Activated CD8-positive, alpha-beta memory T cell treated with anti-CD3 and anti-CD28 coated beads, Interleukin-2, amount 50 U/mL, for 24 hours (primary cell): ENCODE results near the gene ZNF133.
"Not testable (repeated sequence)": the region's sequence is repeated elsewhere in the genome, so short reads cannot be mapped to it uniquely, and the experiment has no call there.

Experiments used
- DNase-seq: peaks from one replicate; pipeline ENCODE4 v3.0.0-alpha.2; 2020; ENCODE audit errors: extremely low read depth

The ZNF133 gene

DNA sequence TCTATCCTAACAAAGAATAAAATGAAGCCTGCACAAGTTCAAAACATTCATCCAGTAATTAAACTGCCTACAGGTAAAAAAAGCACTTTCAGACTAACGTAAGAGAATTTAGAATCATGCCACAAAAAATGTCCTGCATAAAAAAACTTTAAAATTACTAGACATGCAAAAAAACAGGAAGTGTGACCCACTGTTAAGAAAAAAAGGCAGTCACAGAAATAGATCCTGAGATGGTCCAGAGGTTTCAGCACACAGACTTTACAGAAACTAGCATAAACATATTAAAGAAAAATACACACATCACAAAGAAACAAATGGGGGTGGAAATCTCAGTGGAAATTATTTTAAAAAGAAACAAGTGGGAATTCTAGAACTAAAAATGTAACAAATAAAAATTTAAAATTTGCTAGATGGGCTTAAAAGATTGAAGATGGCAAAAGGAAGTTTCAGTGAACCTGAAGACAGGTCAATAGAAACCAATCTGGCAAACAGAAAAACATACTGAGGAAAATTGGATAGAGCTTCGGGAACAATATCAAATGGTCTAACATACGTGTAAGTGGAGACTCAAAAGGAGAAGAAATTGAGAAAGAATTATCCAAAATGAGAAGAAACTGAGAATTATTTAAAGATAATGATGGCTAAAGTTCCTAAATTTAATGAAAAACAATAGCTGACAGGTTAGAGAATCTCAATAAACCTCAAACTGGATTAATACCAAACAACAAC, 3.4 kb upstream of the ZNF133 start:
- no peak for DNase-seq

DNA sequence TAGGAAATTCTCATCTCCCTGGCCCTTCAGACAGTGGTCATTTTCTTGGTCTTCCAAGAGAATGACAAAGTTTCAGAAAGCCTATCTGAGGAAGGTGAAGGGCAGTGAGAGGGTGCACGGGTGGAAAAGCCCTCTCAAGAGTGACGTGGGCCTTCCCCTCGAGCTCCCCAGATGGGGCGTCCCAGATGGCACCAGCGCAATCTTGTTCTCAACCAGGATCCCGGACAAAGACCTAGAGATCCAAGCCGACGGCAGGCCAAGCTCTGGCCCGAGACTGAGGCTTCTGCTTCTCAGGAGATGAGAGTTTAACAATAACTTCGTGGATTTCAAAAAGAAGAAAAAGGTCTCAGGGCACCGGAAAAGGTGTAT, 797 bp upstream of the ZNF133 start:
- DNase-seq = no peak

- no peak for DNase-seq
Observed at GRCh38 chr20:18288749-18289267, 481 bp downstream of the ZNF133 start.

DNA sequence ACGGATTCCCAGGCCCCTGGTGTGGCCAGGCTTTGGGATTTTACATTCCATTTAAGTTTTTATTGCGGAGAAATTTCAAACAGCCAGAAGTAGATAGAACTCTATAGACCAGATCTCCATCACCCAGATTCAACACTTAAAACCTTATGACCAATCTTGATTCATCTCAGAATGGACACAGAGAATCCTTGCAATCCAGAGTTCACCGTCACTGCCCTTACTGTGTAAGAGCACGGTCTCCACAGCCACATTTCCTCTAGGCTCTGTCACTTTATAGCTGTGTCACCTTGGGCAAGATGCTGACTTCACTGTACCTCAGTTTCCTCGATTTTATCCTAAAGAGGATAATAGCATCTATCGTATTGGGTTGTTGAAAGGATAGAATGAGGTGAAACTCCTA, 979 bp downstream of the ZNF133 start:
- no peak for DNase-seq

- DNase-seq = no peak
Observed at GRCh38 chr20:18299364-18299763, 11.0 kb downstream of the ZNF133 start.

GRCh38 chr20:18304618-18305017, 16.3 kb downstream of the ZNF133 start:
- no peak for DNase-seq

DNA sequence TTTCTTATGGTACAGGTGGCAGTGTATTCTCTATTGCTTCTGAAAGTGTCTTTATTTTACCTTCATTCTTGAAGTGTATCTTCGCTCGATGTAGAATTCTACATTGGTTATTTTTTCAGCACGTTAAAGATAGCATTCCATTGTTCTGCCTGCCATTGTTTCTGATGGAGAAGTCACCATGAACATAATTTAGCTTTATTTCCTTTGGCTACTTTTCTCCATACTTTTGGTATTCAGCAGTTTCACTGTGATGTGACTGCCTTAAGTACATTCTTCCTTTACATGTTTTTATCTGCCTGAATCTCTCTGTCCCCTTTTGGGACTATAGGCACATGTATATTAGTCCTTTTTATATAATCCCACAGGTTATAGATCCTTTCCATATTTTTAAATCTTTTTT, 19.0 kb downstream of the ZNF133 start:
- DNase-seq = no peak

- no peak for DNase-seq
Observed at GRCh38 chr20:18310051-18310450, 21.7 kb downstream of the ZNF133 start.

- no peak for DNase-seq
Observed at GRCh38 chr20:18310592-18310991, 22.3 kb downstream of the ZNF133 start.

GRCh38 chr20:18312723-18313122, 24.4 kb downstream of the ZNF133 start:
- no peak for DNase-seq

DNA sequence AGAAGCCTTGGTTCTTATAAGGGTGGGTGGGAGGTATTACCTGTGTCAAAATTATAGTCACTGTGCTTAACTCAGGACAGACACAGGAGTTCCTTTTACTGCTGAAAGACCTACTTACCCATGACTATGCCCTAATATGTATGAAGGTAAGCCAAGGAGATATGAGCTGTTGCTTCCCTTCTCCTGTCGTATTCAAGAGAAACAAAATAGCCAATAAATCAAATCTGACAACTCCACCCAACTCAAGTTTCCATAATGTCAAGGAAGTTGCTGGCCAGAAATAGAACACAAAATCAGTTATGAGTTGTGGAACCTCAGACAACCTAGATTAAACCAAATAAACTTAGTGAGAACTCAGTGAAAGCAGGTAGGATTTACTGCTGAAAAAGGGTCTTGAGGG, 25.1 kb downstream of the ZNF133 start:
- DNase-seq = no peak

DNA sequence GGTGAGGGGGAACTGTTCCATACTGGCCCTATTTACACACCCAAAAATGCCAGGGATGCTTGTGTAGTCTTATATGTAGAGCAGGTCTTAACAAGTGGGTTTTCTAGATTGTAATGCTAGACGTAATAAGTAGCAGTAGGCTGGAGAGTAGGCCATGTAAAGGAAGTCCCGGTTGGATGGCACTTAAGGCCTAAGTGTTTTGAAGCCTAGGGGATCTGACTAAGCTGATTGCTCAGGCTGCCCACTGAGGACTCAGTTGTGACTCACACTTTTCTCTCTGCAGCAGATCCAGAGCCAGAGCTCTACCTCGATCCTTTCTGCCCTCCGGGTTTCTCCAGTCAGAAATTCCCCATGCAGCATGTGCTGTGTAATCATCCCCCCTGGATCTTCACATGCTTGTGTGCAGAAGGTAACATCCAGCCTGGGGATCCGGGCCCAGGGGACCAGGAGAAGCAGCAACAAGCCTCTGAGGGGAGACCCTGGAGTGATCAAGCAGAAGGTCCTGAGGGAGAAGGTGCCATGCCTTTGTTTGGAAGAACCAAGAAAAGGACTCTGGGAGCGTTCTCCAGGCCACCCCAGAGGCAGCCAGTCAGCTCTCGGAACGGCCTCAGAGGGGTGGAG, 26.6 kb downstream of the ZNF133 start:
- DNase-seq = no peak

DNA sequence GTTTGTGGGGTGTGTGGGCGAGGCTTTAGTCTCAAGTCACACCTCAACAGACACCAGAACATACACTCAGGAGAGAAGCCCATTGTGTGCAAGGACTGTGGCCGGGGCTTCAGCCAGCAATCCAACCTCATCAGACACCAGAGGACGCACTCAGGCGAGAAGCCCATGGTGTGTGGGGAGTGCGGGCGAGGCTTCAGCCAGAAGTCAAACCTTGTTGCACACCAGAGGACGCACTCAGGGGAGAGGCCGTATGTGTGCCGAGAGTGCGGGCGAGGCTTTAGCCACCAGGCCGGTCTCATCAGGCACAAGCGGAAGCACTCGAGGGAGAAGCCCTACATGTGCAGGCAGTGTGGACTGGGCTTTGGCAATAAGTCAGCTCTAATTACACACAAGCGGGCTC, 27.8 kb downstream of the ZNF133 start:
- DNase-seq = no peak

DNA sequence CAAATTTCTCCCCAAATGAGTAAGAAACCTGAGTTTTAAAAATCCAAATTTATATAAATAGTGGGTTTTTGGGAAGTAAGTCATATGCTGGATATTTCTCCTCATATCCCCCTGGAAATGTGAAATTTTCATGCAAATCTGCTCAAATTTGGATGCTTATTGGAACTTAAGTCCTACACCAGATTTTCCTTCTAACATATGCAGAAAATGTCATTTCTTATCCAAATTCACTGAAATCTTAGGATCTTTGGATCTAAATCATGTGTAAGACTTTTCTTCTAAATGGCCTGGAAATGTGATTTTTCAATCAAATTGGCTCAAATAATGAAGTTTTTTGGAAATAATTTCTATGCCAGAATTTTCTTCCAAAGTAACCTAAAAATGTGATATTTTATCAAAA, 33.0 kb downstream of the ZNF133 start:
- DNase-seq = no peak

DNA sequence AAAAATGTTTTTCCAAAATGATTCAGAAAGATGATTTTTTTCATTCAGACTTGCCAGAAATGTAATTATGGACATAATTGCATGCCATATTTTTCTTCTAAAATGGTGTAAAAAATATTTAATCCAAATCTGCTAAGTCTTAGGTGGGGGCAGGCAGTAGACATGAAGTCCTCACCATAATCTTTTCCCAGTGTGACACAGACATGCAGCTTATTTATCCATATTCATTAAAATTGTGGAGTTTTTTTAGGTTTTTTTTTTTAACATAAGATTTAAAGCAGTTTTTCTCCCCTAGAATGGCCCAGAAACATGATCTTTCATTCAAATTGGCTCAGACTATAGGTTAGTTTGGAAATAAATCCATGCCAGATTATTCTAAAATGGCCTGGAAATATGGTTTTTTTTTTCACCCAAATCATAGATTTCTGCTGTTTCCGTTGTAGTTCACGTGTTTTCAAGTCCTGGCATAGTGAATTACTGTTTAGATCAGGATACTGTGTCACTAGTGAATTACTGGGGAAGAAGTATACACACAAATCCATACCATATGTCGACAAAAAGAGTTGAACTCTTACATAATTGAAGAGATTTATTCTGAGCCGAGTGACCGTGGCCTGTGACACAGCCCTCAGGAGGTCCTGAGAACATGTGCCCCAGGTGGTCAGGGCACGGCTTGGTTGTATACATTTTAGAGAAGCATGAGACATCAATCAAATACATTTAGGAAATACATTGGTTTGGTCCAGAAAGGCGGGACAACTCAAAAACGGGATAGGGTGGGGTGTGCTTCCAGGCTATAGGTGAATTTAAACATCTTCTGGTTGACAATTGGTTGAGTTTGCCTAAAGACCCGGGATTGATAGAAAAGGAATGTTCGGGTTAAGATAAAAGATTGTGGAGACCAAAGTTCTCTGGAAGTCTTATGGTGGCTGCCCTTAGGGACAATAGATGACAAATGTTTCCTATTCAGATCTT, 33.9 kb downstream of the ZNF133 start:
- DNase-seq = no peak

DNA sequence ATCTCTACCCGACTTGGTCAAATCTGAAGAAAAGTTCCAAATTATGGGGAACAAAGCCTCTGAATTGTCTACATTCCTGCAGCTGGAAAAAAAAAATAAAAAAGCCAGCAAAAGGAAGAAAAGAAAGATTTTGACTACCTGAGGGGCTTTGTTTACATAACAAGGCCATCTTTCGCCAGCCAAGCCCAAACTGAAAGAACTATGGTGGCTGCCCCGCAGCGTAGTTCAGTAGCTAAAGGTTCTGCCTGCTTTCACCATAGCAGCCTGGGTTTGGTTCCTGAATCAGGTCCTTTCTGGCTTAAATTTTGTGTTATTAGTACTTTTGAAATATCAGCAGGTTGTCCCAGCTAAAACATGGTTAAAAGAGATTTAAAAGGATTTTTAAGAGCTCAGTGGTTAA, 35.4 kb downstream of the ZNF133 start:
- DNase-seq = no peak

DNA sequence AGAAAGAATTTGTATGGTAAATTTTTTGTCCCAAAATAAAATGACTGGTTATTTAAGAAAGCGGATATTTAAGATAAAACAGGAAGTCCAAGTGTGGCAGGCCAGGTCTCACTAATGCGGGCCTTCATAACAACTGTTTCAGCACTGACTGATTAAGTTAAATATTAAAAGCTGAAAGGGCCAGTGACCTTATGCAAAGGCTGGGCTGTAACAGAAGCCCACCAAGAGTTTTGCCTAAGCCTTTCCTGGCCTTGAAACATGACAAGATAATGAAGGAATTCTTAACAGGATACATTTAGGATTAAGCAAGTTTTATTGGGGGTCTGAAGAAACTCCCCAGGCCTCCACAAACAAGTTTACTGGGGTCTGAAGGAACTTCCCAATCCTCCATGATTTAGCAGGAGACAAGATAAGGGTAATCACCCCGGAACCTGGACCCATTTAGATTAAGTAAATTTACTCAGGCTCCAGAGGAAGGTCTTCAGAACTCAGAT, 36.3 kb downstream of the ZNF133 start:
- no peak for DNase-seq

DNA sequence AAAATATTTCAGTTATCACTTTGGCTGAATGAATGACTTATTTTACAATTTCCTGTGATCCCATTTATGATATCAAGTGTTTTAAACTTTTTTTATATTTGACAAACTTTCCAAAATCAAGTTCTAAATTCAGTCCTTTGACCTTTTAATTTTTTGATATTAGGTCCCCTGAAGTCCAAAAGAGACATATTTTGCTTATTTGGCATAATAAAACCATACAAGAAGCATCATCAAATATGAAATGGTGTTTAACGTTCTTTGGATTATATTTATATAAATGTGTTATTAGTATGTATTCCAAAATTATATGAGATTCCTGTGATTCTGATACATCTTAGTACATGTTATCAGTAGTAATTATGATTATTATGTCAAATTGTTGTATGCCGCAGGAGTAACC, 38.7 kb downstream of the ZNF133 start:
- DNase-seq = no peak

DNA sequence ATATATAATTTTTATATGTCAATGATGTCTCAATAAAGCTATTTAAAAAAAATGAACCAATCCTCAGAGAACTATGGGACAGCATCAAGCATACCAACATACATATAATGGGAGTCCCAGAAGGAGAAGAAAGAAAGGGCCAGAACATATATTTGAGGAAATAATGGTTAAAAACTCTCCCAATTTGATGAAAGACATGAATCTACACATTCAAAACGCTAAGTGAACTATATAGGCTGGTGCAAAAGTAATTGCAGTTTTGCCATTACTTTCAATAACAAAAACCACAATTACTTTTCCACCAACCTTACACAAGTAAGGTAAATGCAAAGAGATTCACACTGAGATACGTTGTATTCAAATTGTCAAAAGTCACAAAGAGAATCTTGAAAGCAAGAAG, 43.4 kb downstream of the ZNF133 start:
- no peak for DNase-seq

GRCh38 chr20:18349749-18350148, 61.4 kb downstream of the ZNF133 start:
- not testable (repeated sequence) for DNase-seq

DNA sequence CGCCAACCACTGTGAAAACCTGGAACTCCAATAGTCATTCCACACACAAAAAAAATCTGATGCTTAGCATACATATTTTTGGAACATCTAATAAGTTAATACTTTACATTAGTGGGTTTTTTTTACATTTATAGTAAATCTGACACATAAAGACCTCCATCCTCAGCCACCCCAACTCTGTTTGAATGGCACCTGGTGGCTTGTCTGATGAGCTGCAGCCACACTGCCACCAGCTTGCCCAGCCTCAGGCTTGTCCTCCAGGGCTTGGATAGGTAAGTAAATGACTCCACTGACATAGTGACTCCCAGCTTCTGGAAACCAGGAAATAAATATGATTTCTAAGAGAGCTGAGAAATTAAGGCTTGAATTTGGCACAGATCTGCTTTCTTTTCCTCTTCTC, 71.5 kb downstream of the ZNF133 start:
- DNase-seq = no peak

DNA sequence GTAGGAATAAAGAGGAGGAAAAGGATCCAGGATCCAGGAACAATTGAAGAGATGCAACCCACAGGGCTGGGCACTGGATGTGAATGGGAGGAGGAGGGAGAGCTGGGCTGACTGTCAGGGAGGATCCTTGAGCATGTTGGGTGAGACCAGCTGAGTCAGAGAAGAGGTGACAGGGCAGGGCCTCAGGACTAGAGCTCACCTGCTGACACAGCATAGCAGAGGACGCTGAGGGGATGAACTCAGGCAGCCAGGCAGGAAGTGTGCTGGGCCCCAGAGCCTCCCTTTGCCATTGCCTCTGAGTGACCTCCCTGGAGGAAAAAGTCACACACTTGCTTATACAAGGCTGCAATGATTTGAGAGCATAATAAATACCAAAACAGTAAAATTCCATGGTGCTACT, 72.3 kb downstream of the ZNF133 start:
- DNase-seq = no peak
